PC-9 (cell line): Measurements from ENCODE around the gene INO80E.

Source experiments
- EZH2 ChIP-seq: fragments of 200-600 bp; sonication (generic); IDR thresholded peaks from 2 replicates; pipeline ENCODE4 v1.8.0; 2017; ENCODE audit warnings: antibody characterized with exemption, low read depth
- TF ChIP-seq, protein P1 (sequence below): fragments of 200-600 bp; sonication (generic); conservative IDR thresholded peaks from 2 replicates; pipeline ENCODE4 v1.6.1; 2017; ENCODE audit warnings: mixed run types, antibody characterized with exemption, mild to moderate bottlenecking, moderate library complexity

DNA sequence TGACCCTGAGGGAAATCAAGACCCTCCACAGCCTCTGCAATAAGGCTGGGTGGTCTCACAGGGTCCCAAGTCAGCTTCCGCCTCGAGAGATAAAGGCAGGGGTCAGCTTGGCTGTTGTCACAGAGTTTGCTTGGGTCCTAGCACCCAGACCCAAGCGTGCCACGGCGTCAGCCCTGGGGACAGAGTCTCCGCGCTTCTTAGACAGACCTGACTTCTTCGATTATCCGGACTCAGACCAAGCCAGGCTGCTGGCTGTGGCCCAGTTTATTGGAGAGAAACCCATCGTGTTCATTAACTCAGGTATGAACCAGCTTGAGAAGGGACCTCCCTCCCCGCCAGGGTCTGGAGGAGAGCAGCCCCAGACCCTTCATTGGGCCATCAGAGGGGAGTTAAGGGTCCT is 27.5 kb downstream of the INO80E start:
- no peak for TF ChIP-seq EZH2
- TF ChIP-seq, protein P1, sequence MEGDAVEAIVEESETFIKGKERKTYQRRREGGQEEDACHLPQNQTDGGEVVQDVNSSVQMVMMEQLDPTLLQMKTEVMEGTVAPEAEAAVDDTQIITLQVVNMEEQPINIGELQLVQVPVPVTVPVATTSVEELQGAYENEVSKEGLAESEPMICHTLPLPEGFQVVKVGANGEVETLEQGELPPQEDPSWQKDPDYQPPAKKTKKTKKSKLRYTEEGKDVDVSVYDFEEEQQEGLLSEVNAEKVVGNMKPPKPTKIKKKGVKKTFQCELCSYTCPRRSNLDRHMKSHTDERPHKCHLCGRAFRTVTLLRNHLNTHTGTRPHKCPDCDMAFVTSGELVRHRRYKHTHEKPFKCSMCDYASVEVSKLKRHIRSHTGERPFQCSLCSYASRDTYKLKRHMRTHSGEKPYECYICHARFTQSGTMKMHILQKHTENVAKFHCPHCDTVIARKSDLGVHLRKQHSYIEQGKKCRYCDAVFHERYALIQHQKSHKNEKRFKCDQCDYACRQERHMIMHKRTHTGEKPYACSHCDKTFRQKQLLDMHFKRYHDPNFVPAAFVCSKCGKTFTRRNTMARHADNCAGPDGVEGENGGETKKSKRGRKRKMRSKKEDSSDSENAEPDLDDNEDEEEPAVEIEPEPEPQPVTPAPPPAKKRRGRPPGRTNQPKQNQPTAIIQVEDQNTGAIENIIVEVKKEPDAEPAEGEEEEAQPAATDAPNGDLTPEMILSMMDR: no peak
